WI38 (cell line): ENCODE data around the gene SPEM3.

Source experiments
- H3K4me3 ChIP-seq: 2 replicates; pipeline ENCODE4 v1.5.1; 2011; ENCODE audit warnings: low read depth, mild to moderate bottlenecking, control low read depth, low read length
- CTCF ChIP-seq: IDR thresholded peaks from 2 replicates; pipeline ENCODE4 v1.5.1; 2012; ENCODE audit warnings: low read depth, mild to moderate bottlenecking, control low read depth, low read length

Gene SPEM3

GRCh38 chr17:7416323-7416722 is 12.3 kb upstream of the SPEM3 start:
- H3K4me3 ChIP-seq = no peak overlapping the region
- TF ChIP-seq CTCF = no peak

- no peak overlapping the region for H3K4me3 ChIP-seq
- no peak for TF ChIP-seq CTCF
These were observed 11.5 kb upstream of the SPEM3 start for GRCh38 chr17:7417056-7417655.

GRCh38 chr17:7418472-7419152 is 10.0 kb upstream of the SPEM3 start:
- no peak overlapping the region for H3K4me3 ChIP-seq
- TF ChIP-seq CTCF = no peak

GRCh38 chr17:7419819-7420610 is 8.6 kb upstream of the SPEM3 start, which contains the start of gene SPEM1:
Gene SPEM1, plus strand, starts transcription at chr17:7420324. Its CDS starts 61 bp downstream, at chr17:7420385.
- TF ChIP-seq CTCF = no peak
- no peak within 1 kb of the TSS for H3K4me3 ChIP-seq

GRCh38 chr17:7421186-7421585 is 7.5 kb upstream of the SPEM3 start:
- no peak for TF ChIP-seq CTCF
- H3K4me3 ChIP-seq = no peak overlapping the region

- TF ChIP-seq CTCF = no peak
- no peak overlapping the region for H3K4me3 ChIP-seq
These were observed 5.0 kb upstream of the SPEM3 start for GRCh38 chr17:7423679-7424078.

GRCh38 chr17:7425316-7425715 is 3.3 kb upstream of the SPEM3 start, which contains the start of gene SPEM2:
Gene SPEM2, plus strand, starts transcription at chr17:7425616. Its CDS starts 73 bp downstream, at chr17:7425689.
- TF ChIP-seq CTCF = no peak
- no peak within 1 kb of the TSS for H3K4me3 ChIP-seq
